ENCODE data around the gene PRDM5.

DNA sequence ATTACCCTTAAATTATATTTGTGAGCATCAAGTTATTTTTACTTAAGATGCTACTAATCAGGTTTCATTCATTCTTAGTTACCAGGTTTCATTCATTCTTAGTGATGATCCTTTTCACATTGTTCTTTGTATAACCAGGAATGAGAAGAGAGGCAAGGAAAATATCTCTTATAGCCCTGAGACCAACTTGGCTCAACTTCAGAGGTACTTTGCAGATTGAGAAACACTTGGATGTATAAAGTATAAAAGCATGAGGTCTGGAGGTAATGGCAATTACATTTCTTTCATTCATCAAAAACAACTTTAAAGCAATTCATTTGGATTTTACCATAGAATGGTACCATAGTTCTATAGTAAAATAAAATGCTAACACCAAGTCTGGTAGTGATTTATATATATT is 231.0 kb downstream of the PRDM5 start:
- TF ChIP-seq, protein P1, sequence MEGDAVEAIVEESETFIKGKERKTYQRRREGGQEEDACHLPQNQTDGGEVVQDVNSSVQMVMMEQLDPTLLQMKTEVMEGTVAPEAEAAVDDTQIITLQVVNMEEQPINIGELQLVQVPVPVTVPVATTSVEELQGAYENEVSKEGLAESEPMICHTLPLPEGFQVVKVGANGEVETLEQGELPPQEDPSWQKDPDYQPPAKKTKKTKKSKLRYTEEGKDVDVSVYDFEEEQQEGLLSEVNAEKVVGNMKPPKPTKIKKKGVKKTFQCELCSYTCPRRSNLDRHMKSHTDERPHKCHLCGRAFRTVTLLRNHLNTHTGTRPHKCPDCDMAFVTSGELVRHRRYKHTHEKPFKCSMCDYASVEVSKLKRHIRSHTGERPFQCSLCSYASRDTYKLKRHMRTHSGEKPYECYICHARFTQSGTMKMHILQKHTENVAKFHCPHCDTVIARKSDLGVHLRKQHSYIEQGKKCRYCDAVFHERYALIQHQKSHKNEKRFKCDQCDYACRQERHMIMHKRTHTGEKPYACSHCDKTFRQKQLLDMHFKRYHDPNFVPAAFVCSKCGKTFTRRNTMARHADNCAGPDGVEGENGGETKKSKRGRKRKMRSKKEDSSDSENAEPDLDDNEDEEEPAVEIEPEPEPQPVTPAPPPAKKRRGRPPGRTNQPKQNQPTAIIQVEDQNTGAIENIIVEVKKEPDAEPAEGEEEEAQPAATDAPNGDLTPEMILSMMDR (IDR thresholded peaks at IDR 0.05; ENCODE audit: low read depth, low read length), result no peak
- TF ChIP-seq POLR2A (IDR thresholded peaks at IDR 0.05; ENCODE audit: extremely low read depth, insufficient read length), result no peak

Measured in NB4 (cell line).